Measurements from ENCODE around the gene AKT3. TPM values are rescaled to one million over a fixed set of nuclear protein-coding genes. Genes with fewer than 3 reads are reported as not detected.

AKT3 gene
- total RNA-seq, 4 donors from 2014 or later = 42.2 to 66.5 (median 60.0) TPM

DNA sequence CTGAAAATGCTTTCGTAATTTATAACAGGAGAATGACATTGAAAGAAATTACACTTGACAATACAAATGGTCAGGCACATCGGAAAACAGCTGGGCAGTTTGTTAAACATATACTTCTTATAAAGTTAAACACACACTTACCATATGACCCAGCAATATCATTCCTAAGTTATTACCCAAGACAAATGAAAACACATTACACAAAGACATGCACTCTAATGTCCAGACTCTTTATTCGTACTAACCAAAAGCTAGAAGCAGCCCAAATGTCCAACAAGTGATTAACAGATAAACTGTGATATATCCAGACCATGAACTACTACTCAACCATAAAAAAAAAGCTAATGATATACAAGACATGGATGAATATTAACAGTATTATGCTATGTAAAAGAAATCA, 8.5 kb downstream of the AKT3 start:
- TF ChIP-seq CTCF (IDR thresholded peaks at IDR 0.05; ENCODE audit: low read depth) = no peak

- TF ChIP-seq CTCF (IDR thresholded peaks at IDR 0.05; ENCODE audit: low read depth) = no peak
These were observed 12.0 kb downstream of the AKT3 start for GRCh38 chr1:243837907-243838535.

DNA sequence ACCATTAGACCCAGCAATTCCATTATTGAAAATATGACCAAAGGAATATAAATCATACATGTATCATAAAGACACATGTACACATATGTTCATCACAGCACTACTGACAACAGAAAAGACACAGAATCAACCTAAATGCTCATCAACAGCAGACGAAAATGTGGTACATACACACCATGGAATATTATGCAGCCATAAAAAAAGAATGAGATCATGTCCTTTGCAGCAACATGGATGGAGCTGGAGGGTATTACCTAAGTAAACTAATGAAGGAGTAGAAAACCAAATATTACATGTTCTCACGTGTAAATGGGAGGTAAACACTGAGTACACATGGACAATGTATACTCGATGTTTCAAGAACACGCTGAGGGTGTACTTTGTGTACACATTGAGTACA, 15.9 kb downstream of the AKT3 start:
- no peak for TF ChIP-seq CTCF (IDR thresholded peaks at IDR 0.05; ENCODE audit: low read depth)

DNA sequence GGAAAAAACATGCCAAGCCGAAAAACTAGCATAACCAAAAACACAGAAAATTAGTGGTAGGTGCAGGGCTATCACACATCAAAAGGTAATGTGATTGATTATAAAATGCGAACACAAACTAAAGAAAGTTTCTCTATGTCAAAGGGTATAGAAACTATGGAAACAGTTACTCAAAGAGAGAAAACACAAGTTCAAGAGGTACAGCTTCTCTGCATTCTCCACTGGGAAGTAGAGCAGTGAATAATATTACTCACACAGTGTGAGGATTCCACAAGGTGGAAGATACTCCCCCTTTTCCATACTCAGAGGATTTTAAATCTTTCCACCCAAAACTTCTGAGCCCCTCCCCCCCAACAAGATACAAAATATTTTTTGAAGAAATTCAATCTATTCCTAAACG, 18.6 kb downstream of the AKT3 start:
- TF ChIP-seq CTCF (IDR thresholded peaks at IDR 0.05; ENCODE audit: low read depth) = no peak

DNA sequence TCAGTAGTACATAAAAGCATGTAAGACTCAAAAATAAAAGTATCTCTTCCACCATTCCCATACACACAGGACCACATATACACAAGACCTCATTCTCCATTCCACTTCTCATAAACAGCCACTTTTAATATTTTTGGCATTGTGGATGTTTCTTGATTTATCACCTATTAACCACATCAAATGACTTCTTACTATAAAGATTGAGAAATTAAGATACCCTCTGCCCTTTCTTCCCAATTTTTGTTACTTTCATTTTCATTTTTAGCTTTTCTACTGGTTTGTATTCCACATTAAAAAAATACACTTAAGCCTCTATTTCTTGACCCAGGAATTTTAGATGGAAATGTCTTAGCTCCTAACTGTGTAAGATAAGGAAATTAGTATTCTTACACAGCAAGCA, 22.8 kb downstream of the AKT3 start:
- no peak for TF ChIP-seq CTCF (IDR thresholded peaks at IDR 0.05; ENCODE audit: low read depth)

GRCh38 chr1:243821177-243821680, 28.8 kb downstream of the AKT3 start:
- no peak for TF ChIP-seq CTCF (IDR thresholded peaks at IDR 0.05; ENCODE audit: low read depth)

DNA sequence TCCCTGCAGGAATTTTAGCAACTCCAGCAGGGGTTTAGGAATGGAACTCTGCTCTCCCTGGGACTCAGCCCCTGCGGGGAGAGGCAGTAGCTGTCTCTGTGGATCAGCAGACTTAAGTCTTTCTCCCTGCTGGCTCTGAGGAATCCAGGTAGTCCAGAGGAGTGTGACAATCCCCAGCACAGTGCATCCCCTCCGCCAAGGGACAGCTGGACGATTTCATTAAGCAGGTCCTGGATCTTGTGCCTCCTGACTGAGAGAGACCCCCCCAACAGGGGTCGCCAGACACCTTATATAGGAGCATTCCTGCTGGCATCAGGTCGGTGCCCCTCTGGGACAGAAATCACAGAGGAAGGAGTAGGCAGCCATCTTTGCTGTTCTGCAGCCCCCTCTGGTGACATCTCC, 30.6 kb downstream of the AKT3 start:
- no peak for TF ChIP-seq CTCF (IDR thresholded peaks at IDR 0.05; ENCODE audit: low read depth)
